Nephron (organoid): ENCODE results near the gene DYNC1LI1.
A peak's percentile ranks its signal among the peaks of the same experiment; 100 is the strongest.

ENCODE experiments used
- H3K27ac Mint-ChIP-seq, 3 experiments: 2 replicates each; pipeline ENCODE4 v1.8.0; 2020; ENCODE audit warnings: mixed read lengths in 3 of 3, mild to moderate bottlenecking in 2 of 3, moderate library complexity in 1 of 3
- H3K27me3 Mint-ChIP-seq: 2 replicates; pipeline ENCODE4 v1.8.0; 2021; ENCODE audit warnings: low read depth, mild to moderate bottlenecking, moderate library complexity, mixed read lengths
- H3K36me3 Mint-ChIP-seq: 2 replicates; pipeline ENCODE4 v1.8.0; 2020; ENCODE audit warnings: low read depth, mixed read lengths
- H3K4me1 Mint-ChIP-seq: 2 replicates; pipeline ENCODE4 v1.8.0; 2020; ENCODE audit warnings: mixed read lengths
- H3K4me3 Mint-ChIP-seq, 3 experiments: 2 replicates each; pipeline ENCODE4 v1.8.0; 2020; ENCODE audit warnings: mild to moderate bottlenecking in 3 of 3, mixed read lengths in 3 of 3, moderate library complexity in 2 of 3
- H3K9me3 Mint-ChIP-seq: 2 replicates; pipeline ENCODE4 v1.8.0; 2020; ENCODE audit warnings: mixed read lengths
- TF ChIP-seq, protein P1 (sequence below), 3 experiments: fragments of 200-600 bp; sonication (generic); IDR thresholded peaks; one replicate each; pipeline ENCODE4 v1.5.0; 2021; ENCODE audit warnings: antibody characterized with exemption in 3 of 3; ENCODE audit not compliant: unreplicated experiment in 3 of 3

DYNC1LI1 gene

DNA sequence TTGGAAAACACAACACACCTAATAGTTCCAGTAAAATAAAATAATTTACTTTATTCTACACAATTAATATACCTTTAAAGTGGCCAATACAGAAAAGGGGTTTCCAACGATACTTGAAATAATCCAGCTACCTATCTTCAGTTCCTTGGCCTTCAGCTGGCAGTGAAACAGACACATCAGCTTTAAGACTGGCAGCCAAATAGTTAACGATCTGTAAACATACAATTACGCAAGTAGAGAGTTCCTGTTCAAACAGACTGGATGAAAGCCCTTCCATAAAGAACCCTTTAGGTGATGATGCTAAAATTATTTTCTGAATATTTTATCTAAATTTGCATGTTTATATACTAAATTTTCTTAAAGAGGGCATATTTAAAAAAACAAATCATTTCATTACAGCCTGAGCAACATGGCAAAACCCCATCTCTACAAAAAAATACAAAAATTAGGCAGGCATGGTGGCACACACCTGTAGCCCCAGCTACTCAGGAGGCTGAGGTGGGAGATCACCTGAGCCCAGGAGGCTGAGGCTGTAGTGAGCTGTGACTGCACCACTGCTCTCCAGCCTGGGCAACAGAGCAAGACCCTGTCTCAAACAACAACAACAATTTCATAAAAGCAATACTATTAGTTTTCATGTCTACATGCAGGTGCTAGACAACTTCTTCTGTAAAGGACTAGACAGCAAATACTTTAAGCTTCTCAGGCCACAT lies 12.9 kb downstream of the DYNC1LI1 start:
- peaks cover 6% of the 10 kb centered on the region for H3K36me3 Mint-ChIP-seq
- H3K4me1 Mint-ChIP-seq, result peaks cover 5% of the 10 kb centered on the region
- TF ChIP-seq, protein P1, sequence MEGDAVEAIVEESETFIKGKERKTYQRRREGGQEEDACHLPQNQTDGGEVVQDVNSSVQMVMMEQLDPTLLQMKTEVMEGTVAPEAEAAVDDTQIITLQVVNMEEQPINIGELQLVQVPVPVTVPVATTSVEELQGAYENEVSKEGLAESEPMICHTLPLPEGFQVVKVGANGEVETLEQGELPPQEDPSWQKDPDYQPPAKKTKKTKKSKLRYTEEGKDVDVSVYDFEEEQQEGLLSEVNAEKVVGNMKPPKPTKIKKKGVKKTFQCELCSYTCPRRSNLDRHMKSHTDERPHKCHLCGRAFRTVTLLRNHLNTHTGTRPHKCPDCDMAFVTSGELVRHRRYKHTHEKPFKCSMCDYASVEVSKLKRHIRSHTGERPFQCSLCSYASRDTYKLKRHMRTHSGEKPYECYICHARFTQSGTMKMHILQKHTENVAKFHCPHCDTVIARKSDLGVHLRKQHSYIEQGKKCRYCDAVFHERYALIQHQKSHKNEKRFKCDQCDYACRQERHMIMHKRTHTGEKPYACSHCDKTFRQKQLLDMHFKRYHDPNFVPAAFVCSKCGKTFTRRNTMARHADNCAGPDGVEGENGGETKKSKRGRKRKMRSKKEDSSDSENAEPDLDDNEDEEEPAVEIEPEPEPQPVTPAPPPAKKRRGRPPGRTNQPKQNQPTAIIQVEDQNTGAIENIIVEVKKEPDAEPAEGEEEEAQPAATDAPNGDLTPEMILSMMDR (IDR thresholded peaks at IDR 0.05; ENCODE audit: unreplicated experiment in 3 of 3), result no peak
- no peaks in the 10 kb centered on the region for H3K9me3 Mint-ChIP-seq
- H3K27me3 Mint-ChIP-seq, result no peaks in the 10 kb centered on the region
- no peak overlapping the region for H3K4me3 Mint-ChIP-seq
- no peak overlapping the region for H3K27ac Mint-ChIP-seq

DNA sequence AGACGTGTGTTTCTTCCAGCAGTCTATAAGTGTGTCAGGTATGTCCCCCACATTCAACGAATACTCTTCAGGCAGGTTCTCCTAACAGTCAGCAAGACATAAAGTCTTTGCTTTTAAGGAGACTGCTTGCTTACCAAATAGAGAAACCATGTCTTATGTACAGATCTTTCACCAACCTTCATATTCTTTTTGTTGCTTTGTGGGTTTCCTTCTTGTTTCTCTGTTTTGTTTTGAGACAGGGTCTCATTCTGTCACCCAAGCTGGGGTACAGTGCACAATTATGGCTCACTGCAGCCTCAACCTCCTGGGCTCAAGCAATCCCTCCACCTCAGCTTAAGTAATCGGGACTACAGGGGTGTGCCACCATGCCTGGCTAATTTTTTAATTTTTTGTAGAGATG lies 14.3 kb downstream of the DYNC1LI1 start:
- no peaks in the 10 kb centered on the region for H3K9me3 Mint-ChIP-seq
- no peak overlapping the region for H3K4me3 Mint-ChIP-seq
- H3K27me3 Mint-ChIP-seq, result no peaks in the 10 kb centered on the region
- no peaks in the 10 kb centered on the region for H3K36me3 Mint-ChIP-seq
- peak overlapping the region in 1 of 3 experiments; percentile 43 for H3K27ac Mint-ChIP-seq
- H3K4me1 Mint-ChIP-seq, result peaks cover 5% of the 10 kb centered on the region
- TF ChIP-seq, protein P1 (IDR thresholded peaks at IDR 0.05; ENCODE audit: unreplicated experiment in 3 of 3), result no peak

DNA sequence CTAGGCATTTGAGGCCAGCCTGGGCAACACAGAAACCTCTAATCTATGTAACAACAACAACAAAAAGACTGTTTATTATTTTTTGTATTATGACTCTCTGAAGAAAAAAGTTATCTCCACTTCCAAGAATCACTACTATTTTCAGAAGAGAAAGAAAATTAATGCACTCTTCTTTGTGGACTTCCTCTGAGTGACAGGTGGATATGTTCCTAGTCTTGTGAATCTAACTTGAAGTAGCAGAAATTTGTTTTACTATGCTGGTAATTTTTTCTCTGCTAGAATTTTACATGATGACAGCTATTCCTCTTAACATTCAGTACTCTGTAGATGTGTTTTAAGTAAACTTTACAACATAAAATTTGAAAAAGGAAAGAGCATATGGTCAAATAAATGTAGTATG lies 16.7 kb downstream of the DYNC1LI1 start:
- Mint-ChIP-seq H3K9me3 (no peaks in the 10 kb centered on the region), H3K36me3 (no peaks in the 10 kb centered on the region), H3K27ac (no peak overlapping the region), H3K4me1 (peaks cover 5% of the 10 kb centered on the region), H3K4me3 (no peak overlapping the region), H3K27me3 (no peaks in the 10 kb centered on the region)
- TF ChIP-seq, protein P1 (IDR thresholded peaks at IDR 0.05; ENCODE audit: unreplicated experiment in 3 of 3), result no peak

DNA sequence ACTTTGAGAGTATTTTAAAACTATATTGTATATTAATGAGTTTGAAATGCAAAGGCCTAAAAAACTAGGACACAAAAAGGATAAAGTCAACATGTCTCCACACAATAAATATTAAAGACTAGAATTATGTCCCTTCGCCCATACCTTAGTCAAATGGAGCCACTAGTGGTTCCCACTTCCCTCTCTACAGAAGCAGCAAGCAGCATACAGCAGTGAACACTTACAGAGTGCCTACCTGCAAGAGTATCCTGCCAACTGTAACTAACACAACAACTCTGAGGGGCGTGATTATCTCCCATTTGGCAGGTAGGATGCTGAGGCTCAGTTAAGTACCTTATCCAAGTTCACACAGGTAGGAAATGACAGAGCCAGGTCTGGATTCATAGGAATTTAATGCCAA lies 17.2 kb downstream of the DYNC1LI1 start:
- H3K27me3 Mint-ChIP-seq, result no peaks in the 10 kb centered on the region
- TF ChIP-seq, protein P1 (IDR thresholded peaks at IDR 0.05; ENCODE audit: unreplicated experiment in 3 of 3), result no peak
- no peaks in the 10 kb centered on the region for H3K9me3 Mint-ChIP-seq
- no peak overlapping the region for H3K27ac Mint-ChIP-seq
- no peak overlapping the region for H3K4me3 Mint-ChIP-seq
- peaks cover 5% of the 10 kb centered on the region for H3K4me1 Mint-ChIP-seq
- no peaks in the 10 kb centered on the region for H3K36me3 Mint-ChIP-seq

DNA sequence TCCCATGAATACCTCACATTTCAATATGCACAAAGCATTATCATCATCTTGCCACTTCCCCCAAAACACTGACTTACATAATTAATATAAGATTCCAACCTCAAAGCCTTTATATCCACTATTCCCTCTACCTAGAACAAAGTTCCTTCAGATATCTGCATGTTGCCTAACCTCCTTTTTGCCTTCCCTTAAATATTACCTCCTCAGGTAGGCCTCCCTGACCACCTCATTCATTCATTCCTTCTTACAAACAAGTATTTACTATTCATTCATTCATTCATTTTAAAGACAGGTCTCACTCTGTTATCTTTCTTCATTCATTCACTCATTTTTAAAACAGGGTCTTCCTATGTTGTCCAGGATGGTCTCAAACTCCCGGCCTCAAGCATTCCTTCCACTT lies 18.6 kb downstream of the DYNC1LI1 start:
- H3K9me3 Mint-ChIP-seq, result no peaks in the 10 kb centered on the region
- H3K36me3 Mint-ChIP-seq, result peaks cover 4% of the 10 kb centered on the region
- no peaks in the 10 kb centered on the region for H3K27me3 Mint-ChIP-seq
- H3K27ac Mint-ChIP-seq, result no peak overlapping the region
- TF ChIP-seq, protein P1 (IDR thresholded peaks at IDR 0.05; ENCODE audit: unreplicated experiment in 3 of 3), result no peak
- H3K4me1 Mint-ChIP-seq, result peaks cover 5% of the 10 kb centered on the region
- no peak overlapping the region for H3K4me3 Mint-ChIP-seq

DNA sequence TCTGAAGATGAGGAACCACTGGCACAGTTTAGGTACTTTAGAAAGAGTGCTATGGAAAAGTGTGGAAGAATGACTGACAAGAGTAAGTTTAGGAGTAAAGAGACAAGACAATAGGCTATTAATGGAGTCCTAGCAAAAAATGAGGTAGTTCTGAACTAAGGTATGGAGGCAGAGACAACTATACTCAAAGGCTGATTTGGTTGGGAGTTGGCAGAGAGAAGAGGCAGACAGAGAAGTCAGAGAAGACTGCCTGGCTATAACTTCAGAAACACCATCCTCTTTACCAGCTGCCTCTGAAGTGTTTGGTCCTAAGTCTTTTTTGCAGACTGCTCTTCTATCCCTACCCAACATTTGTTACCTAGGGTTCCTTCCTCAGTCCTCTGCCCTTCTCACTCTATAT lies 19.2 kb downstream of the DYNC1LI1 start:
- H3K4me1 Mint-ChIP-seq, result peaks cover 5% of the 10 kb centered on the region
- no peaks in the 10 kb centered on the region for H3K9me3 Mint-ChIP-seq
- peak overlapping the region in 1 of 3 experiments; percentile 8 for H3K27ac Mint-ChIP-seq
- no peaks in the 10 kb centered on the region for H3K27me3 Mint-ChIP-seq
- no peak overlapping the region for H3K4me3 Mint-ChIP-seq
- peaks cover 7% of the 10 kb centered on the region for H3K36me3 Mint-ChIP-seq
- TF ChIP-seq, protein P1 (IDR thresholded peaks at IDR 0.05; ENCODE audit: unreplicated experiment in 3 of 3), result no peak
